ENCODE data around the gene PRRT4. TPM values are rescaled to one million over a fixed set of nuclear protein-coding genes. Genes with fewer than 3 reads are reported as not detected.

The PRRT4 gene
- total RNA-seq, 2 donors from 2014 or later, result 2.2 to 3.7 TPM

GRCh38 chr7:128399991-128400390 is 38.5 kb upstream of the PRRT4 start:
- H3K36me3 ChIP-seq, result peaks cover 48% of the 10 kb centered on the region
- H3K4me3 ChIP-seq, result no peak overlapping the region
- ATAC-seq (ENCODE audit: insufficient number of reproducible peaks, low FRiP score, low read depth), result no peak
- no peak overlapping the region for H3K27ac ChIP-seq
- no peak for DNase-seq (ENCODE audit: low spot score)
- TF ChIP-seq, protein P1, sequence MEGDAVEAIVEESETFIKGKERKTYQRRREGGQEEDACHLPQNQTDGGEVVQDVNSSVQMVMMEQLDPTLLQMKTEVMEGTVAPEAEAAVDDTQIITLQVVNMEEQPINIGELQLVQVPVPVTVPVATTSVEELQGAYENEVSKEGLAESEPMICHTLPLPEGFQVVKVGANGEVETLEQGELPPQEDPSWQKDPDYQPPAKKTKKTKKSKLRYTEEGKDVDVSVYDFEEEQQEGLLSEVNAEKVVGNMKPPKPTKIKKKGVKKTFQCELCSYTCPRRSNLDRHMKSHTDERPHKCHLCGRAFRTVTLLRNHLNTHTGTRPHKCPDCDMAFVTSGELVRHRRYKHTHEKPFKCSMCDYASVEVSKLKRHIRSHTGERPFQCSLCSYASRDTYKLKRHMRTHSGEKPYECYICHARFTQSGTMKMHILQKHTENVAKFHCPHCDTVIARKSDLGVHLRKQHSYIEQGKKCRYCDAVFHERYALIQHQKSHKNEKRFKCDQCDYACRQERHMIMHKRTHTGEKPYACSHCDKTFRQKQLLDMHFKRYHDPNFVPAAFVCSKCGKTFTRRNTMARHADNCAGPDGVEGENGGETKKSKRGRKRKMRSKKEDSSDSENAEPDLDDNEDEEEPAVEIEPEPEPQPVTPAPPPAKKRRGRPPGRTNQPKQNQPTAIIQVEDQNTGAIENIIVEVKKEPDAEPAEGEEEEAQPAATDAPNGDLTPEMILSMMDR (IDR thresholded peaks at IDR 0.05), result no peak
- H3K27me3 ChIP-seq (replicated peaks; ENCODE audit: insufficient read depth), result no peaks in the 10 kb centered on the region
- H3K4me1 ChIP-seq (ENCODE audit: control insufficient read depth in 1 of 2, low read depth in 2 of 2), result peaks cover 6 to 11% of the 10 kb centered on the region in 2 donors
- H3K9me3 ChIP-seq, result no peaks in the 10 kb centered on the region

DNA sequence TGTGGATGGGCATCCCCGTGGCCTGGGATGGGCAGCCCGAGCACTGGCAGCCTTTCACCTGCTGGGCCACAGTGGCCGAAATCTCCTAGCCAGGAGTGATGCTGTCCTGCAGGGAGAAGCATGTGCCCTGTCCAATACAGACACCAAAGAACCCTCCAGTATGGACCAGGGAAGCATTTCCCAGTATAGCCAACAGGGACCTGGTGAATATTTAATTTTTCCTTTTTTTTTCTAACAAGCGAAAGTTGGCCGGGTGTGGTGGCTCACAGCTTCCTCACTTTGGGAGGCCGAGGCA is 37.3 kb upstream of the PRRT4 start:
- peaks cover 60% of the 10 kb centered on the region for H3K36me3 ChIP-seq
- H3K9me3 ChIP-seq, result no peaks in the 10 kb centered on the region
- H3K4me1 ChIP-seq (ENCODE audit: control insufficient read depth in 1 of 2, low read depth in 2 of 2), result no peaks in the 10 kb centered on the region
- DNase-seq (ENCODE audit: low spot score), result no peak
- no peak overlapping the region for H3K4me3 ChIP-seq
- H3K27ac ChIP-seq, result no peak overlapping the region
- H3K27me3 ChIP-seq (replicated peaks; ENCODE audit: insufficient read depth), result no peaks in the 10 kb centered on the region
- no peak for ATAC-seq (ENCODE audit: insufficient number of reproducible peaks, low FRiP score, low read depth)
- TF ChIP-seq, protein P1 (IDR thresholded peaks at IDR 0.05), result peak; percentile 23

GRCh38 chr7:128398016-128398840 is 36.7 kb upstream of the PRRT4 start:
- no peak for DNase-seq (ENCODE audit: low spot score)
- H3K27ac ChIP-seq, result no peak overlapping the region
- peaks cover 61% of the 10 kb centered on the region for H3K36me3 ChIP-seq
- no peaks in the 10 kb centered on the region for H3K4me1 ChIP-seq (ENCODE audit: control insufficient read depth in 1 of 2, low read depth in 2 of 2)
- no peaks in the 10 kb centered on the region for H3K9me3 ChIP-seq
- no peaks in the 10 kb centered on the region for H3K27me3 ChIP-seq (replicated peaks; ENCODE audit: insufficient read depth)
- ATAC-seq (ENCODE audit: insufficient number of reproducible peaks, low FRiP score, low read depth), result peak; percentile 52
- TF ChIP-seq, protein P1 (IDR thresholded peaks at IDR 0.05), result peak; percentile 96
- H3K4me3 ChIP-seq, result no peak overlapping the region

- no peak overlapping the region for H3K27ac ChIP-seq
- H3K4me3 ChIP-seq, result no peak overlapping the region
- peaks cover 61% of the 10 kb centered on the region for H3K36me3 ChIP-seq
- H3K4me1 ChIP-seq (ENCODE audit: control insufficient read depth in 1 of 2, low read depth in 2 of 2), result no peaks in the 10 kb centered on the region
- TF ChIP-seq, protein P1 (IDR thresholded peaks at IDR 0.05), result no peak
- DNase-seq (ENCODE audit: low spot score) (no peak), ATAC-seq (ENCODE audit: insufficient number of reproducible peaks, low FRiP score, low read depth) (no peak)
- no peaks in the 10 kb centered on the region for H3K9me3 ChIP-seq
- no peaks in the 10 kb centered on the region for H3K27me3 ChIP-seq (replicated peaks; ENCODE audit: insufficient read depth)
These were observed 34.9 kb upstream of the PRRT4 start for GRCh38 chr7:128396357-128396756.

- no peak for ATAC-seq (ENCODE audit: insufficient number of reproducible peaks, low FRiP score, low read depth)
- peaks cover 58% of the 10 kb centered on the region for H3K36me3 ChIP-seq
These were observed 34.3 kb upstream of the PRRT4 start for GRCh38 chr7:128395748-128396147.

More at GRCh38 chr7:128395748-128396147, 34.3 kb upstream of the PRRT4 start:
- TF ChIP-seq, protein P1 (IDR thresholded peaks at IDR 0.05), result no peak
- Histone ChIP-seq H3K4me1 (ENCODE audit: control insufficient read depth in 1 of 2, low read depth in 2 of 2) (no peaks in the 10 kb centered on the region), H3K27me3 (replicated peaks; ENCODE audit: insufficient read depth) (no peaks in the 10 kb centered on the region), H3K4me3 (no peak overlapping the region), H3K9me3 (no peaks in the 10 kb centered on the region), H3K27ac (no peak overlapping the region)
- no peak for DNase-seq (ENCODE audit: low spot score)

All from thoracic aorta (tissue), 2 donors.